B cell (primary cell): ENCODE measurements around the gene PGGHG. TPM values are rescaled to one million over a fixed set of nuclear protein-coding genes. Genes with fewer than 3 reads are reported as not detected.
"Not testable (repeated sequence)": the region's sequence is repeated elsewhere in the genome, so short reads cannot be mapped to it uniquely, and the experiment has no call there.

ENCODE experiments used
- ATAC-seq: fragments of 200-7000 bp; cut with Tn5 transposase; one replicate; pipeline ENCODE4 v1.10.0; 2021; ENCODE audit warnings: low read depth, mild to moderate bottlenecking, moderate number of reproducible peaks, moderate library complexity
- CTCF ChIA-PET: fragments of 350-600 bp; sonication (Branson Sonifier 250); formaldehyde crosslinking; loops from one replicate; lab custom pipeline; 2021; ENCODE audit warnings: antibody characterized with exemption, inconsistent platforms; lab: Charles Lee
- POLR2A ChIA-PET: fragments of 350-600 bp; sonication (Branson Sonifier 250); formaldehyde crosslinking; loops from one replicate; lab custom pipeline; 2021; ENCODE audit warnings: antibody characterized with exemption; lab: Charles Lee
- DNase-seq: peaks from one replicate; pipeline ENCODE4 v3.0.0; 2013
- H2AFZ ChIP-seq: 2 replicates; pipeline ENCODE4 v1.6.1; 2012; ENCODE audit warnings: mild to moderate bottlenecking, low read depth, low read length; ENCODE audit not compliant: insufficient read depth, poor library complexity, severe bottlenecking
- H3K27ac ChIP-seq, 2 donors: 1 replicate in 1 of 2; 2 replicates in 1 of 2; pipeline ENCODE4 v1.5.1; 2012 to 2013; ENCODE audit warnings: low read length in 2 of 2, mild to moderate bottlenecking in 2 of 2, moderate library complexity in 1 of 2
- H3K27me3 ChIP-seq, 4 experiments: fragments of 200-600 bp in 1 of 4; sonication (generic) in 1 of 4; replicated peaks in 1 of 4; 1 replicate in 2 of 4; 2 replicates in 2 of 4; pipeline versions ENCODE4 v1.6.1 to v1.7.0; 2013 to 2016; ENCODE audit warnings: low read length in 3 of 4, mild to moderate bottlenecking in 2 of 4, mixed read lengths in 1 of 4, moderate library complexity in 1 of 4; ENCODE audit not compliant: insufficient read depth in 4 of 4, control insufficient read depth in 3 of 4; ENCODE audit errors: control extremely low read depth in 1 of 4
- H3K36me3 ChIP-seq, 2 experiments: replicated peaks in 1 of 2; 1 replicate in 1 of 2; 2 replicates in 1 of 2; pipeline versions ENCODE4 v1.6.1 to v1.7.1; 2013; ENCODE audit warnings: low read length in 1 of 2; ENCODE audit not compliant: insufficient read depth in 2 of 2, control insufficient read depth in 1 of 2; ENCODE audit errors: control extremely low read depth in 1 of 2, extremely low read depth in 1 of 2
- H3K4me1 ChIP-seq, 2 donors: fragments of 200-600 bp in 1 of 2; sonication (generic) in 1 of 2; 1 replicate in 1 of 2; 2 replicates in 1 of 2; pipeline versions ENCODE4 v1.5.1 to v1.6.1; 2013 to 2017; ENCODE audit warnings: low read length in 2 of 2; ENCODE audit not compliant: control insufficient read depth in 2 of 2, insufficient read depth in 2 of 2
- H3K4me2 ChIP-seq: replicated peaks from 2 replicates; pipeline ENCODE3; 2012; ENCODE audit warnings: mild to moderate bottlenecking, low read depth, low read length; ENCODE audit not compliant: poor library complexity, severe bottlenecking
- H3K4me3 ChIP-seq, 5 experiments: fragments of 200-600 bp in 1 of 5; sonication (generic) in 1 of 5; 1 replicate in 3 of 5; 2 replicates in 2 of 5; pipeline versions ENCODE4 v1.5.1 to v1.7.0; 2011 to 2016; ENCODE audit warnings: low read length in 4 of 5, mild to moderate bottlenecking in 4 of 5, low read depth in 2 of 5, control low read depth in 1 of 5, moderate library complexity in 1 of 5; ENCODE audit not compliant: insufficient read depth in 1 of 5; ENCODE audit errors: control extremely low read depth in 1 of 5, extremely low read depth in 1 of 5
- H3K79me2 ChIP-seq: fragments of 200-600 bp; sonication (generic); one replicate; pipeline ENCODE4 v1.6.0; 2016; ENCODE audit warnings: low read length; ENCODE audit not compliant: control insufficient read depth, insufficient read depth
- H3K9ac ChIP-seq: fragments of 200-600 bp; sonication (generic); 2 replicates; pipeline ENCODE4 v1.6.1; 2017; ENCODE audit warnings: mild to moderate bottlenecking, low read length, moderate library complexity
- H3K9me3 ChIP-seq, 3 donors: one replicate each; pipeline versions ENCODE4 v1.6.1 to v1.7.1; 2013; ENCODE audit warnings: low read length in 2 of 3; ENCODE audit not compliant: control insufficient read depth in 2 of 3, insufficient read depth in 1 of 3; ENCODE audit errors: control extremely low read depth in 1 of 3
- H4K20me1 ChIP-seq: 2 replicates; pipeline ENCODE4 v1.6.0; 2012; ENCODE audit warnings: mild to moderate bottlenecking, low read length; ENCODE audit not compliant: insufficient read depth, control insufficient read depth, poor library complexity, severe bottlenecking
- H3K27ac Mint-ChIP-seq: one replicate; pipeline ENCODE4 v1.8.0; 2021; ENCODE audit warnings: mixed read lengths
- H3K27me3 Mint-ChIP-seq: one replicate; pipeline ENCODE4 v1.8.0; 2021; ENCODE audit warnings: mixed read lengths
- H3K4me1 Mint-ChIP-seq: one replicate; pipeline ENCODE4 v1.8.0; 2021; ENCODE audit warnings: mixed read lengths
- H3K4me3 Mint-ChIP-seq: one replicate; pipeline ENCODE4 v1.8.0; 2021; ENCODE audit warnings: mixed read lengths
- H3K9me3 Mint-ChIP-seq: one replicate; pipeline ENCODE4 v1.8.0; 2022; ENCODE audit warnings: mixed read lengths; ENCODE audit not compliant: insufficient read depth
- CTCF ChIP-seq: fragments of 200-600 bp; IDR thresholded peaks from one replicate; pipeline ENCODE4 v1.8.0; 2022; ENCODE audit warnings: antibody characterized with exemption, mild to moderate bottlenecking
- EZH2 ChIP-seq: IDR thresholded peaks from 2 replicates; pipeline ENCODE4 v1.6.1; 2012; ENCODE audit warnings: borderline replicate concordance, low read depth, mild to moderate bottlenecking, moderate library complexity, low read length; ENCODE audit not compliant: insufficient read depth, poor library complexity, severe bottlenecking
- WGBS: methylation state at CpG from one replicate; pipeline ENCODE4 v1.1.5; 2013; ENCODE audit warnings: missing lambda C conversion rate; ENCODE audit not compliant: insufficient coverage; 5-methylcytosine and 5-hydroxymethylcytosine counted together
- intact Hi-C: fragments of 100-400 bp; cut with micrococcal nuclease; formaldehyde crosslinking; loops from one replicate; pipeline ENCODE4 v1.10.0; 2022
- polyA plus RNA-seq: library from polyadenylated mRNA; depleted of rRNA; stranded (reverse); fragments of >200 nt; gene quantifications from 2 replicates; pipeline ENCODE4 v1.2.3, GENCODE V29; 2012
- total RNA-seq, 2 donors: library from RNA; stranded (reverse); fragments of 120-200 nt in 1 of 2; gene quantifications; 1 replicate in 1 of 2; 2 replicates in 1 of 2; pipeline versions ENCODE4 v1.2.3 to v1.2.4, GENCODE V29; 2013 to 2022

Gene PGGHG
- total and polyA plus RNA-seq, 2 donors (not counting 1 experiment from before 2014, with no cell fraction given): 159 to 264 TPM

GRCh38 chr11:267491-267994 is 21.4 kb upstream of the PGGHG start:
- ChIA-PET CTCF (interaction anchor here (0.6 to 3.8 kb wide), 8 partner anchors 10 to 140 kb away, joined by 3 to 49 read pairs (median 8); partner anchors contain the start of genes BET1L, NLRP6 and RIC8A), POLR2A (interaction anchor here (0.6 to 3.9 kb wide), 20 partner anchors 10 to 1580 kb away, joined by 3 to 34 read pairs (median 6); partner anchors contain the start of genes BET1L, IFITM2, PGGHG and PNPLA2)
- Histone ChIP-seq H3K27me3 (no peaks in the 10 kb centered on the region), H3K4me3 (peak overlapping the region; percentile 62 to 85 (median 67)), H3K9ac (peak overlapping the region; percentile 82), H3K36me3 (no peaks in the 10 kb centered on the region), H2AFZ (peak overlapping the region; percentile 76), H4K20me1 (no peaks in the 10 kb centered on the region), H3K9me3 (peaks cover 0 to 18% (median 5%) of the 10 kb centered on the region in 3 donors), H3K27ac (peak overlapping the region; percentile 96 to 98), H3K4me1 (peaks cover 25 to 32% of the 10 kb centered on the region in 2 donors), H3K4me2 (peak overlapping the region; percentile 96), H3K79me2 (peaks cover 11% of the 10 kb centered on the region)
- TF ChIP-seq CTCF: no peak
- TF ChIP-seq EZH2: no peak
- DNase-seq (peak; percentile 86), ATAC-seq (peak; percentile 36)
- Mint-ChIP-seq H3K4me3 (peak overlapping the region; percentile 91), H3K9me3 (peaks cover 2% of the 10 kb centered on the region), H3K27me3 (no peaks in the 10 kb centered on the region), H3K4me1 (peaks cover 34% of the 10 kb centered on the region), H3K27ac (peak overlapping the region; percentile 94)
- intact Hi-C loops: loop anchor here (5.0 kb wide), 1 partner anchor 40 kb away; the partner anchor contains the start of gene IFITM2
- 2% methylated on average over 16 of the region's 18 CpGs for WGBS

- ChIA-PET POLR2A (interaction anchor here (1.0 to 3.9 kb wide), 11 partner anchors 11 to 307 kb away, joined by 3 to 34 read pairs (median 8); partner anchors contain the start of genes BET1L, PHRF1, PSMD13 and RIC8A), CTCF (interaction anchor here (1.0 to 3.8 kb wide), 6 partner anchors 11 to 62 kb away, joined by 4 to 49 read pairs (median 6); partner anchors contain the start of genes BET1L, NLRP6 and RIC8A)
- H3K4me1 ChIP-seq: peaks cover 25 to 32% of the 10 kb centered on the region in 2 donors
- DNase-seq (peak; percentile 76), ATAC-seq (peak; percentile 36)
- not testable (repeated sequence) for H3K9me3 Mint-ChIP-seq, H3K36me3 ChIP-seq, H3K27me3 Mint-ChIP-seq, H4K20me1 ChIP-seq, H3K27me3 ChIP-seq
- peak overlapping the region; percentile 34 for H2AFZ ChIP-seq
- WGBS: 15% methylated on average over 8 of the region's 16 CpGs
- H3K79me2 ChIP-seq: peaks cover 11% of the 10 kb centered on the region
- Mint-ChIP-seq H3K4me3 (peak overlapping the region; percentile 91), H3K27ac (peak overlapping the region; percentile 94), H3K4me1 (peaks cover 34% of the 10 kb centered on the region)
- H3K27ac ChIP-seq: peak overlapping the region; percentile 96 to 98
- H3K9ac ChIP-seq: peak overlapping the region; percentile 82
- peaks cover 0 to 18% (median 5%) of the 10 kb centered on the region in 3 donors for H3K9me3 ChIP-seq
- H3K4me3 ChIP-seq: peak overlapping the region; percentile 62 to 85 (median 72)
- intact Hi-C loops: loop anchor here (1.0 to 5.0 kb wide), 7 partner anchors 12 to 87 kb away; partner anchors contain the start of genes BET1L, IFITM2, PGGHG and PSMD13
- peak overlapping the region; percentile 96 for H3K4me2 ChIP-seq
Observed at GRCh38 chr11:268716-269145, 20.2 kb upstream of the PGGHG start.
